Pancreas (tissue), 10 donors: ENCODE measurements around the gene REG1B. TPM values are rescaled to one million over a fixed set of nuclear protein-coding genes. Genes with fewer than 3 reads are reported as not detected.
A peak's percentile ranks its signal among the peaks of the same experiment; 100 is the strongest.
"Not testable (repeated sequence)": the region's sequence is repeated elsewhere in the genome, so short reads cannot be mapped to it uniquely, and the experiment has no call there.

Experiments used
- ATAC-seq, 4 donors: fragments of 200-7000 bp; cut with Tn5 transposase; one replicate each; pipeline versions ENCODE4 v1.8.0 to v1.9.1; 2020; ENCODE audit warnings: mild to moderate bottlenecking in 4 of 4, moderate library complexity in 4 of 4
- DNase-seq, 6 donors: peaks; one replicate each; pipeline ENCODE4 v3.0.0-alpha.2; 2020
- FAIRE-seq: peaks from 2 replicates; lab custom pipeline; 2012; peaks lifted over from hg19 to GRCh38; lab: Jason Lieb, UNC
- H3K27ac ChIP-seq, 4 donors: fragments of 200-600 bp; sonication (generic); 1 replicate in 3 of 4; 2 replicates in 1 of 4; pipeline versions ENCODE4 v1.5.0 to v1.8.0; 2020
- H3K27me3 ChIP-seq, 4 donors: fragments of 200-600 bp; one replicate each; pipeline ENCODE4 v1.8.0; 2021
- H3K36me3 ChIP-seq, 3 donors: fragments of 200-600 bp; sonication (generic) in 1 of 3; one replicate each; pipeline versions ENCODE4 v1.5.0 to v1.8.0; 2020 to 2021
- H3K4me1 ChIP-seq, 3 donors: fragments of 200-600 bp; one replicate each; pipeline ENCODE4 v1.8.0; 2021
- H3K4me3 ChIP-seq, 4 donors: fragments of 200-600 bp; sonication (generic) in 2 of 4; one replicate each; pipeline versions ENCODE4 v1.5.0 to v1.8.0; 2020 to 2021
- H3K9me3 ChIP-seq, 4 donors: fragments of 200-600 bp; one replicate each; pipeline ENCODE4 v1.8.0; 2021
- WGBS, 2 donors: extraction: QIAGEN DNeasy Blood & Tissue Kit; methylation state at CpG; one replicate each; pipeline ENCODE4 v1.1.7; 2013; 5-methylcytosine and 5-hydroxymethylcytosine counted together
- intact Hi-C, 3 donors: fragments of 100-400 bp; cut with DNase I; formaldehyde crosslinking; loops; one replicate each; pipeline versions ENCODE4 v1.11.1 to v1.14.2; 2022
- polyA plus RNA-seq, 2 donors: library from polyadenylated mRNA; stranded (reverse); fragments of 200-250 nt; gene quantifications; one replicate each; pipeline ENCODE4 v1.2.3, GENCODE V29; 2013
- total RNA-seq, 6 donors: library from RNA; stranded (reverse); fragmentation: NEBNext Ultra II Directional in 4 of 6; extraction: Animal tissue kit (Norgen Biotek cat#: 25700) in 4 of 6; gene quantifications; one replicate each; pipeline versions ENCODE4 v1.2.1 to v1.2.4, GENCODE V29; 2021 to 2023
- TF ChIP-seq, protein P1 (sequence below), 4 donors: fragments of 200-600 bp; sonication (generic) in 3 of 4; IDR thresholded peaks; one replicate each; pipeline versions ENCODE4 v1.5.0 to v1.8.0; 2021; ENCODE audit warnings: antibody characterized with exemption in 4 of 4
- donor health status: healthy with polysubstance abuse.
- donor health status: DM: no; HTN: no; CAD: no; lungs with moderate emphysema.
- donor health status: DM: no; HTN: no; CAD: no.
- donor health status: control.
- donor health status: control.
- donor health status: Bipolar disorder and iron deficiency.
- donor health status: DM: yes; HTN: yes; CAD: no.
- donor health status: DM: no; HTN: no; CAD: no.
- donor health status: DM: no; HTN: no; CAD: no.
- donor health status: DM: yes; HTN: yes; CAD: no.

The REG1B gene
- total and polyA plus RNA-seq, 8 donors: 3,724 to 34,839 (median 13,358) TPM

DNA sequence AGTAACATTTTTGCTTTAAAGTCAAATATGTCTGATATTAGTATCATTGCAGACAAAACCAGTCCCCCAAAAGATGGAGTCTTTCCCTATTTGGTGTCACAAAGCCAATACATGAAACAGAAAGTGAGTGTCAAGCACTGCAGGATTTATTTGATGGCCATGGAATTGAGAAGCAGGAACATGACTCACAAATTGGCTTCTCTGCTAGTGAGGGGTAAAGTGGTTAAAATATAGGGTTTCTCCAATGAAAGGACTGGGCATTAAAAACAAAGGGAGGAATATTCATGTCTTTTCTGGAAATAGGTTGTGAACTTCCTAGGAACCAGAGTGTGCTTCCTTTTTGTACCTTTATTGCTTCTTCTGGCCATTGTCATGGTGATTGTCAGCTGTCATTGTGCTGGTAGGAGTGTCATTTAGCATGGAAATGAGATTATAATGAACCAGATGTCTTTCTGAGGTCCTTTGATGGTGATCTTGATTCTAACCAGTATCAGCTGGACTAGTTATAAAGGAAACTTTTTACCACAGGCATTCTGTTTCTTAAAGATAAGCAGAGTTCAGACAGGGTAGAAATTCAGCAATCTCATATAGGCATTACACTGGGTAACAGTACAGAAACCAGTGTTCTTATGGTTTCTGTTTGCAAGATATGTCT lies 4.1 kb downstream of the REG1B start:
- H3K27me3 ChIP-seq: no peaks in the 10 kb centered on the region
- H3K4me1 ChIP-seq: peaks cover 0 to 4% (median 0%) of the 10 kb centered on the region in 3 donors
- no peaks in the 10 kb centered on the region for H3K36me3 ChIP-seq
- H3K27ac ChIP-seq: peak overlapping the region in 2 of 4 donors; percentile 6 to 25
- intact Hi-C loops: no loop called here
- no peaks in the 10 kb centered on the region for H3K9me3 ChIP-seq
- ATAC-seq: peak in 3 of 4 donors; percentile 5 to 38 (median 22)
- peak overlapping the region in 1 of 4 donors; percentile 0 for H3K4me3 ChIP-seq
- DNase-seq: no peak
- TF ChIP-seq, protein P1, sequence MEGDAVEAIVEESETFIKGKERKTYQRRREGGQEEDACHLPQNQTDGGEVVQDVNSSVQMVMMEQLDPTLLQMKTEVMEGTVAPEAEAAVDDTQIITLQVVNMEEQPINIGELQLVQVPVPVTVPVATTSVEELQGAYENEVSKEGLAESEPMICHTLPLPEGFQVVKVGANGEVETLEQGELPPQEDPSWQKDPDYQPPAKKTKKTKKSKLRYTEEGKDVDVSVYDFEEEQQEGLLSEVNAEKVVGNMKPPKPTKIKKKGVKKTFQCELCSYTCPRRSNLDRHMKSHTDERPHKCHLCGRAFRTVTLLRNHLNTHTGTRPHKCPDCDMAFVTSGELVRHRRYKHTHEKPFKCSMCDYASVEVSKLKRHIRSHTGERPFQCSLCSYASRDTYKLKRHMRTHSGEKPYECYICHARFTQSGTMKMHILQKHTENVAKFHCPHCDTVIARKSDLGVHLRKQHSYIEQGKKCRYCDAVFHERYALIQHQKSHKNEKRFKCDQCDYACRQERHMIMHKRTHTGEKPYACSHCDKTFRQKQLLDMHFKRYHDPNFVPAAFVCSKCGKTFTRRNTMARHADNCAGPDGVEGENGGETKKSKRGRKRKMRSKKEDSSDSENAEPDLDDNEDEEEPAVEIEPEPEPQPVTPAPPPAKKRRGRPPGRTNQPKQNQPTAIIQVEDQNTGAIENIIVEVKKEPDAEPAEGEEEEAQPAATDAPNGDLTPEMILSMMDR (IDR thresholded peaks at IDR 0.05): no peak
- FAIRE-seq: no peak

DNA sequence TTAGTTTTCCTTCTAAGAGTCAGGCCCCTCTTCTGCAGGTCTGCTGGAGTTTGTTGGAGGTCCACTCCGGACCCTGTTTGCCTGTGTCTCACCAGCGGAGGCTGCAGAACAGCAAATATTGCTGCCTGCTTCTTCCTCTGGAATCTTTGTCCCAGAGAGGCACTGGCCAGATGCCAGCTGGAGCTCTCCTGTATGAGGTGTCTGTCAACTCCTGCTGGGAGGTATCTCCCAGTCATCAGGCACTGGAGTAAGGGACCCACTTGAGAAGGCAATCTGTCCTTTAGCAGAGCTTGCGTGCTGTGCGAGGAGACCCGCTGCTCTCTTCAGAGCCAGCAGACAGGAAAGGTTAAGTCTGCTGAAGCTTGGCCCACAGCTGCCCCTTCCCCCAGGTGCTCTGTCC lies 4.8 kb downstream of the REG1B start:
- FAIRE-seq (no peak), ATAC-seq (no peak), DNase-seq (peak in 5 of 6 donors; percentile 35 to 79 (median 47))
- H3K36me3 ChIP-seq: no peaks in the 10 kb centered on the region
- no peaks in the 10 kb centered on the region for H3K9me3 ChIP-seq
- H3K27ac ChIP-seq: peak overlapping the region in 1 of 4 donors; percentile 25
- H3K4me3 ChIP-seq: no peak overlapping the region
- no peaks in the 10 kb centered on the region for H3K4me1 ChIP-seq
- intact Hi-C loops: no loop called here
- TF ChIP-seq, protein P1 (IDR thresholded peaks at IDR 0.05): no peak
- H3K27me3 ChIP-seq: no peaks in the 10 kb centered on the region
- WGBS, 2 donors: 85 to 89% methylated on average over 5 of the region's 5 CpGs

DNA sequence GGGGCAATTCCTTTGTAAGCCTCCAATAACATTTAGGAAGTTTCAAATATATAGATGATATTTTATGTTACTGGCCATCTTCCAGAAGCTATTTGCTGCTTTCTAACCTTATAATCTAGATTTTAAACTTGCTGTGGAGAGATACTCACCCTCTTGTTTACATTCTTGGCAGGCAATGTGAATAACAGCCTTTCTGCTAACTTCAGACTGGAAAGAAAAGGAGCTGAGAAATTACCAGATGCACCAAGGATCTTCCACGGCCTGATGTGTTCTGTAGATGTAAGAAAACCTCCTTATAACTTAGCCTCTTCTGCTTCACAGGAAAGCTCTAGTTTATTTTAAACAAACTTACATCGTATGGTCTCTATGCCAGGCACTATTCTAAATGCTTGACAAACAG lies 16.7 kb downstream of the REG1B start:
- 50 to 58% methylated on average over 2 of the region's 2 CpGs for WGBS, 2 donors
- DNase-seq: no peak
- Histone ChIP-seq H3K9me3 (no peaks in the 10 kb centered on the region), H3K4me3 (no peak overlapping the region), H3K27me3 (no peaks in the 10 kb centered on the region), H3K27ac (no peak overlapping the region), H3K4me1 (peaks cover 0 to 5% (median 0%) of the 10 kb centered on the region in 3 donors), H3K36me3 (no peaks in the 10 kb centered on the region)
- ATAC-seq: peak in 2 of 4 donors; percentile 39 to 44
- intact Hi-C loops: no loop called here
- no peak for FAIRE-seq
- TF ChIP-seq, protein P1 (IDR thresholded peaks at IDR 0.05): no peak

DNA sequence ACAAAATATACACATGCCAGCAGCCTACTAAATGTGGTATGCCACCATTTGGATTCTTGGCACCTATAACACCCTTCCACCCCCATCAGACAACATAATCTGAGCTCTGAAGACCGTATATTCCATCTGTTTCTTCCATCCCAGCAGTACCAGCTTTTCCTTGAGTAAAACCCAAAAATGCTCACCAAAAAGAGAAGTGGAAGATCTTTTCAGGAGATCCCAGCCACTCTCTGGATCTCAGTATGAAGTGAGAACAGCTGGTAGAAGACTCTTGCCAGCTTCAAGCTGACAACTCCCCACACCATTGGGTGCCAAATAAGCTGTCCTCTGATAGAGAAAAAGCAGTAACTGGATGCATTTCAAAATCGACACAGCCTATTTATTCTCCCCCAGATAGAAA lies 22.6 kb downstream of the REG1B start:
- no peaks in the 10 kb centered on the region for H3K9me3 ChIP-seq
- no peak overlapping the region for H3K4me3 ChIP-seq
- H3K27ac ChIP-seq: no peak overlapping the region
- H3K27me3 ChIP-seq: no peaks in the 10 kb centered on the region
- intact Hi-C loops: no loop called here
- no peaks in the 10 kb centered on the region for H3K36me3 ChIP-seq
- no peaks in the 10 kb centered on the region for H3K4me1 ChIP-seq
- DNase-seq: no peak
- TF ChIP-seq, protein P1 (IDR thresholded peaks at IDR 0.05): no peak
- WGBS, 2 donors: 66 to 72% methylated on average over 2 of the region's 2 CpGs
- FAIRE-seq: no peak
- ATAC-seq: no peak

DNA sequence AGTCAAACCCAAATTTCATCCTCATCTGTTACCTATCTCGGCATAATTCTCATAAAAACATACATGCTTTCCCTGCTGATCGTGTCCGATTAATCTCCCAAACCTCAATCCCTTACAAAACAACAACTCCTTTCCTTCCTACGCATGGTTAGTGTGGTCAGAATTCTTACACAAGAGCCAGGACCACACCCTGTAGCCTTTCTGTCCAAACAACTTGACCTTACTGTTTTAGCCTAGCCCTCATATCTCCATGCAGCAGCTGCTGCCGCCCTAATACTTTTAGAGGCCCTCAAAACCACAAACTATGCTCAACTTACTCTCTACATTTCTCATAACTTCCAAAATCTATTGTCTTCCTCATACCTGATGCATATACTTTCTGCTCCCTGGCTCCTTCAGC lies 33.0 kb downstream of the REG1B start:
- H3K36me3 ChIP-seq, H3K4me1 ChIP-seq, FAIRE-seq, ATAC-seq, DNase-seq, H3K4me3 ChIP-seq, H3K27me3 ChIP-seq, intact Hi-C loops, H3K9me3 ChIP-seq, H3K27ac ChIP-seq: not testable (repeated sequence)
- 86 to 88% methylated on average over 5 of the region's 5 CpGs for WGBS, 2 donors

DNA sequence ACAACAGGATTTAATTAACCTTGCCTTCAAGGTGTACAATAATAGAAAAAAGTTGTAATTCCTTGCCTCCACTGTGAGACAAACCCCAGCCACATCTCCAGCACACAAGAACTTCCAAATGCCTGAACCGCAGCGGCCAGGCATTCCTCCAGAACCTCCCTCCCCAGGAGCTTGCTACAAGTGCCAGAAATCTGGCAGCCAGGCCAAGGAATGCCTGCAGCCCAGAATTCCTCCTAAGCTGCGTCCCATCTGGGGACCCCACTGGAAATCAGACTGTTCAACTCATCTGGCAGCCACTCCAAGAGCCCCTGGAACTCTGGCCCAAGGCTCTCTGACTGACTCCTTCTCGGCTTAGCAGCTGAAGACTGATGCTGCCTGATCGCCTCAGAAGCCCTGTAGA lies 34.3 kb downstream of the REG1B start:
- H3K27ac ChIP-seq, intact Hi-C loops, H3K4me1 ChIP-seq, FAIRE-seq, H3K4me3 ChIP-seq, H3K27me3 ChIP-seq, ATAC-seq, H3K36me3 ChIP-seq, DNase-seq, H3K9me3 ChIP-seq: not testable (repeated sequence)
- WGBS, 2 donors: 71 to 74% methylated on average over 4 to 5 of the region's 5 CpGs
